ENCODE data around the gene SLC34A1. TPM values are rescaled to one million over a fixed set of nuclear protein-coding genes. Genes with fewer than 3 reads are reported as not detected.

Gene SLC34A1
- total RNA-seq: not detected in 2 replicates

GRCh38 chr5:177384134-177384533 is at the start of gene SLC34A1:
Gene SLC34A1, plus strand, starts transcription at chr5:177384434. Its CDS starts 1,308 bp downstream, at chr5:177385742.

GRCh38 chr5:177351392-177352329 is 32.6 kb upstream of the SLC34A1 start, which contains the start of gene LMAN2:
Gene LMAN2, minus strand, starts transcription at chr5:177351668. Its CDS starts 21 bp downstream, at chr5:177351647.

GRCh38 chr5:177357459-177358351 is 26.5 kb upstream of the SLC34A1 start, which contains the start of gene RGS14:
Gene RGS14, plus strand, starts transcription at chr5:177357924. Its CDS starts 101 bp downstream, at chr5:177358025.

GRCh38 chr5:177399997-177400868 is 16.0 kb downstream of the SLC34A1 start, which contains the start of gene PFN3:
Gene PFN3, minus strand, starts transcription at chr5:177400661. Its CDS starts 85 bp downstream, at chr5:177400576.

GRCh38 chr5:177409043-177409801 is 25.0 kb downstream of the SLC34A1 start, which contains the start of gene F12:
Gene F12, minus strand, starts transcription at chr5:177409564. Its CDS starts 37 bp downstream, at chr5:177409527.

GRCh38 chr5:177426566-177427210 is 42.5 kb downstream of the SLC34A1 start, which contains the start of gene GRK6:
Gene GRK6, plus strand, starts transcription at chr5:177426676. Its CDS starts 170 bp downstream, at chr5:177426846.

GRCh38 chr5:177446200-177447065 is 62.2 kb downstream of the SLC34A1 start, which contains the start of gene PRR7:
Gene PRR7, plus strand, starts transcription at chr5:177446814. Its CDS starts 8,254 bp downstream, at chr5:177455068.

Other genes starting within 250 kb of the SLC34A1 start
- 12.4 and 14.0 TPM in 2 replicates for gene RAB24, start 80.7 kb upstream of the SLC34A1 start, total RNA-seq
- gene PRELID1, start 80.6 kb upstream of the SLC34A1 start, total RNA-seq: 80.0 and 94.9 TPM in 2 replicates
- 3.9 and 4.2 TPM in 2 replicates for gene MXD3, start 72.5 kb upstream of the SLC34A1 start, total RNA-seq
- 322 and 383 TPM in 2 replicates for gene LMAN2, start 32.8 kb upstream of the SLC34A1 start, total RNA-seq
- gene RGS14, start 26.5 kb upstream of the SLC34A1 start, total RNA-seq: 4.6 and 5.1 TPM in 2 replicates
- gene PFN3, start 16.2 kb downstream of the SLC34A1 start, total RNA-seq: not detected in 2 replicates
- gene F12, start 25.1 kb downstream of the SLC34A1 start, total RNA-seq: 0.54 and 0.77 TPM in 2 replicates
- gene GRK6, start 42.2 kb downstream of the SLC34A1 start, total RNA-seq: 13.1 and 15.0 TPM in 2 replicates
- 1.3 and 1.6 TPM in 2 replicates for gene PRR7, start 62.4 kb downstream of the SLC34A1 start, total RNA-seq
- gene DBN1, start 89.2 kb downstream of the SLC34A1 start, total RNA-seq: 91.8 and 130 TPM in 2 replicates
- 27.2 and 30.5 TPM in 2 replicates for gene PDLIM7, start 113.2 kb downstream of the SLC34A1 start, total RNA-seq
- 1.4 and 2.1 TPM in 2 replicates for gene DOK3, start 125.4 kb downstream of the SLC34A1 start, total RNA-seq
- gene DDX41, start 132.5 kb downstream of the SLC34A1 start, total RNA-seq: 65.1 and 72.5 TPM in 2 replicates
- gene FAM193B, start 170.1 kb downstream of the SLC34A1 start, total RNA-seq: 13.2 and 14.8 TPM in 2 replicates
- gene TMED9, start 207.8 kb downstream of the SLC34A1 start, total RNA-seq: 109 and 137 TPM in 2 replicates
- gene B4GALT7, start 215.7 kb downstream of the SLC34A1 start, total RNA-seq: 21.7 and 26.9 TPM in 2 replicates

Measured in dermis lymphatic vessel endothelial cell (primary cell).